Type B pancreatic cell (in vitro differentiated cells): Measurements from ENCODE around the gene TIE1. TPM values are rescaled to one million over a fixed set of nuclear protein-coding genes. Genes with fewer than 3 reads are reported as not detected.

ENCODE experiments used
- DNase-seq: peaks from one replicate; pipeline ENCODE4 v3.0.0; 2021; ENCODE audit warnings: mixed read lengths; ENCODE audit not compliant: unreplicated experiment; ENCODE audit errors: extremely low spot score
- H3K27ac Mint-ChIP-seq: 2 replicates; pipeline ENCODE4 v1.8.0; 2021; ENCODE audit warnings: mild to moderate bottlenecking, mixed read lengths
- H3K27me3 Mint-ChIP-seq: 2 replicates; pipeline ENCODE4 v1.8.0; 2021; ENCODE audit warnings: mixed read lengths
- H3K36me3 Mint-ChIP-seq: 2 replicates; pipeline ENCODE4 v1.8.0; 2021; ENCODE audit warnings: mixed read lengths
- H3K4me1 Mint-ChIP-seq: one replicate; pipeline ENCODE4 v1.8.0; 2021; ENCODE audit warnings: mixed read lengths; ENCODE audit not compliant: unreplicated experiment
- H3K4me3 Mint-ChIP-seq: 2 replicates; pipeline ENCODE4 v1.8.0; 2021; ENCODE audit warnings: mild to moderate bottlenecking, mixed read lengths
- H3K9me3 Mint-ChIP-seq: 2 replicates; pipeline ENCODE4 v1.8.0; 2021; ENCODE audit warnings: mixed read lengths
- CTCF ChIP-seq: fragments of 200-600 bp; sonication (generic); conservative IDR thresholded peaks from 2 replicates; pipeline ENCODE4 v1.5.0; 2021; ENCODE audit warnings: antibody characterized with exemption, mild to moderate bottlenecking
- total RNA-seq: library from RNA; stranded (reverse); gene quantifications from 2 replicates; pipeline ENCODE4 v1.2.1, GENCODE V29; 2021; ENCODE audit warnings: low replicate concordance

TIE1 gene
- total RNA-seq, 1 donor from 2014 or later, result 1.3 TPM

GRCh38 chr1:43280692-43281091, 20.1 kb upstream of the TIE1 start:
- H3K9me3 Mint-ChIP-seq, result no peaks in the 10 kb centered on the region
- no peak overlapping the region for H3K27ac Mint-ChIP-seq
- no peaks in the 10 kb centered on the region for H3K27me3 Mint-ChIP-seq
- peaks cover 12% of the 10 kb centered on the region for H3K4me1 Mint-ChIP-seq
- H3K36me3 Mint-ChIP-seq, result no peaks in the 10 kb centered on the region
- DNase-seq, result no peak
- TF ChIP-seq CTCF, result no peak
- H3K4me3 Mint-ChIP-seq, result no peak overlapping the region

GRCh38 chr1:43282220-43283195, 18.3 kb upstream of the TIE1 start:
- no peaks in the 10 kb centered on the region for H3K9me3 Mint-ChIP-seq
- H3K27ac Mint-ChIP-seq, result no peak overlapping the region
- DNase-seq, result no peak
- TF ChIP-seq CTCF, result no peak
- peaks cover 12% of the 10 kb centered on the region for H3K4me1 Mint-ChIP-seq
- H3K27me3 Mint-ChIP-seq, result no peaks in the 10 kb centered on the region
- H3K4me3 Mint-ChIP-seq, result no peak overlapping the region
- no peaks in the 10 kb centered on the region for H3K36me3 Mint-ChIP-seq

GRCh38 chr1:43284065-43284464, 16.7 kb upstream of the TIE1 start:
- H3K9me3 Mint-ChIP-seq, result no peaks in the 10 kb centered on the region
- peaks cover 3% of the 10 kb centered on the region for H3K27me3 Mint-ChIP-seq
- no peak overlapping the region for H3K27ac Mint-ChIP-seq
- H3K36me3 Mint-ChIP-seq, result no peaks in the 10 kb centered on the region
- DNase-seq, result no peak
- peaks cover 12% of the 10 kb centered on the region for H3K4me1 Mint-ChIP-seq
- TF ChIP-seq CTCF, result no peak
- peak overlapping the region; percentile 94 for H3K4me3 Mint-ChIP-seq

GRCh38 chr1:43284546-43285110, 16.2 kb upstream of the TIE1 start:
- DNase-seq, result no peak
- no peaks in the 10 kb centered on the region for H3K36me3 Mint-ChIP-seq
- H3K4me3 Mint-ChIP-seq, result peak overlapping the region; percentile 94
- H3K27me3 Mint-ChIP-seq, result peaks cover 3% of the 10 kb centered on the region
- H3K4me1 Mint-ChIP-seq, result peaks cover 12% of the 10 kb centered on the region
- H3K27ac Mint-ChIP-seq, result peak overlapping the region; percentile 80
- no peaks in the 10 kb centered on the region for H3K9me3 Mint-ChIP-seq
- no peak for TF ChIP-seq CTCF

GRCh38 chr1:43285269-43285990, 15.4 kb upstream of the TIE1 start, which contains the start of gene C1orf210:
TSS of gene C1orf210 (minus strand) at chr1:43285581. CDS start at chr1:43283270, 2,311 bp downstream.
- peak within 1 kb of the TSS; percentile 80 for H3K27ac Mint-ChIP-seq
- H3K4me1 Mint-ChIP-seq, result peaks cover 12% of the 10 kb centered on the region
- peak within 1 kb of the TSS; percentile 94 for H3K4me3 Mint-ChIP-seq
- no peak for TF ChIP-seq CTCF
- peaks cover 3% of the 10 kb centered on the region for H3K27me3 Mint-ChIP-seq
- no peak for DNase-seq
- no peaks in the 10 kb centered on the region for H3K9me3 Mint-ChIP-seq
- no peaks in the 10 kb centered on the region for H3K36me3 Mint-ChIP-seq
